Urothelium cell line (cell line): ENCODE data around the gene USP8.

Experiments used
- DNase-seq: peaks from one replicate; pipeline ENCODE4 v3.0.0; 2011; ENCODE audit warnings: low spot score, mixed read lengths
- FAIRE-seq: peaks from 2 replicates; lab custom pipeline; 2011; peaks lifted over from hg19 to GRCh38; lab: Jason Lieb, UNC

USP8 gene

GRCh38 chr15:50531163-50531562, 107.0 kb downstream of the USP8 start:
- FAIRE-seq: no peak
- DNase-seq: no peak

- DNase-seq: no peak
- FAIRE-seq: no peak
Measured at GRCh38 chr15:50531766-50532165, 107.6 kb downstream of the USP8 start.

GRCh38 chr15:50542887-50543210, 118.6 kb downstream of the USP8 start:
- FAIRE-seq: no peak
- no peak for DNase-seq

- FAIRE-seq (no peak), DNase-seq (no peak)
Measured at GRCh38 chr15:50543556-50543955, 119.4 kb downstream of the USP8 start.

GRCh38 chr15:50544368-50544767, 120.2 kb downstream of the USP8 start:
- DNase-seq: no peak
- no peak for FAIRE-seq

- FAIRE-seq: no peak
- no peak for DNase-seq
Measured at GRCh38 chr15:50546566-50546965, 122.4 kb downstream of the USP8 start, which contains the start of gene USP50. USP50 (minus strand) TSS chr15:50546666; CDS start chr15:50546525, 141 bp downstream.

GRCh38 chr15:50549326-50549725, 125.1 kb downstream of the USP8 start:
- DNase-seq: no peak
- no peak for FAIRE-seq

GRCh38 chr15:50552238-50552637, 128.0 kb downstream of the USP8 start:
- DNase-seq (no peak), FAIRE-seq (no peak)

GRCh38 chr15:50556642-50557371, 132.6 kb downstream of the USP8 start:
- DNase-seq (no peak), FAIRE-seq (no peak)

- FAIRE-seq (no peak), DNase-seq (no peak)
Measured at GRCh38 chr15:50558012-50558411, 133.8 kb downstream of the USP8 start.

GRCh38 chr15:50562735-50563640, 138.8 kb downstream of the USP8 start:
- no peak for FAIRE-seq
- DNase-seq: no peak

- FAIRE-seq (no peak), DNase-seq (no peak)
Measured at GRCh38 chr15:50563756-50564155, 139.6 kb downstream of the USP8 start.
